Measurements from ENCODE around the gene DIP2A. TPM values are rescaled to one million over a fixed set of nuclear protein-coding genes. Genes with fewer than 3 reads are reported as not detected.

DIP2A gene
- total and polyA plus RNA-seq, 2 experiments from 2014 or later: 18.5 to 36.3 TPM

GRCh38 chr21:46428987-46429710, 29.5 kb upstream of the DIP2A start:
- no peak for TF ChIP-seq POLR2AphosphoS5 (IDR thresholded peaks at IDR 0.05; ENCODE audit: low read depth)
- TF ChIP-seq ETS1 (IDR thresholded peaks at IDR 0.05): no peak
- no peak for TF ChIP-seq CREB1 (CRISPR knock-in tag; IDR thresholded peaks at IDR 0.05; ENCODE audit: low read depth)
- TF ChIP-seq ZNF114 (CRISPR knock-in tag; IDR thresholded peaks at IDR 0.05): no peak
- no peak for TF ChIP-seq CTCF (conservative IDR thresholded peaks at IDR 0.05; ENCODE audit: low read depth in 2 of 2)
- no peak for TF ChIP-seq ZNF462 (CRISPR knock-in tag; IDR thresholded peaks at IDR 0.05)
- TF ChIP-seq ZNF331 (CRISPR knock-in tag; IDR thresholded peaks at IDR 0.05; ENCODE audit: low read depth): no peak

More at GRCh38 chr21:46428987-46429710, 29.5 kb upstream of the DIP2A start:
- H3K9me2 ChIP-seq (ENCODE audit: insufficient read depth): no peaks in the 10 kb centered on the region
- Mint-ChIP-seq H3K27me3 (ENCODE audit: insufficient read depth, low read depth, poor library complexity) (peaks cover 5% of the 10 kb centered on the region), H3K4me1 (peaks cover 9% of the 10 kb centered on the region), H3K27ac (no peak overlapping the region), H3K36me3 (ENCODE audit: low read depth) (peaks cover 46% of the 10 kb centered on the region), H3K4me3 (no peak overlapping the region), H3K9me3 (no peaks in the 10 kb centered on the region)
- H3K27me3 ChIP-seq (ENCODE audit: insufficient read depth): no peaks in the 10 kb centered on the region
- H2AFZ ChIP-seq: no peak overlapping the region
- H3F3A ChIP-seq (replicated peaks; ENCODE audit: low read depth): no peaks in the 10 kb centered on the region
- DNase-seq (ENCODE audit: low spot score) (no peak), ATAC-seq (no peak)
- H3K4me2 ChIP-seq: no peak overlapping the region
- H3K27ac ChIP-seq (ENCODE audit: low read depth): no peak overlapping the region
- H3K36me3 ChIP-seq (ENCODE audit: insufficient read depth): peaks cover 3% of the 10 kb centered on the region; the same call in 1 of the 2 replicates
- no peaks in the 10 kb centered on the region for H4K20me1 ChIP-seq (replicated peaks; ENCODE audit: insufficient read depth)
- H3K4me3 ChIP-seq: no peak overlapping the region
- H3K4me1 ChIP-seq (ENCODE audit: insufficient read depth): peaks cover 1% of the 10 kb centered on the region; the same call in 1 of the 2 replicates
- no peaks in the 10 kb centered on the region; the same call in 1 of the 2 replicates for H3K79me2 ChIP-seq (replicated peaks; ENCODE audit: insufficient read depth)

Data from GM23338 (cell line).